NCI-H748 (cell line): Measurements from ENCODE around the gene ERLEC1.

Experiments
- DNase-seq: peaks from one replicate; lab custom pipeline; 2025; ENCODE audit not compliant: unreplicated experiment; lab: John Stamatoyannopoulos, UW

ERLEC1 gene

GRCh38 chr2:53780056-53780455 lies 6.8 kb upstream of the ERLEC1 start:
- no peak for DNase-seq

GRCh38 chr2:53782676-53783075 lies 4.2 kb upstream of the ERLEC1 start:
- no peak for DNase-seq

GRCh38 chr2:53784436-53784835 lies 2.4 kb upstream of the ERLEC1 start:
- no peak for DNase-seq

GRCh38 chr2:53785366-53785765 lies 1.5 kb upstream of the ERLEC1 start:
- no peak for DNase-seq

GRCh38 chr2:53786352-53786704 lies 516 bp upstream of the ERLEC1 start:
- peak; percentile 43 for DNase-seq

- DNase-seq, result no peak
These were observed 908 bp downstream of the ERLEC1 start for GRCh38 chr2:53787614-53788289.

- DNase-seq, result no peak
These were observed 6.4 kb downstream of the ERLEC1 start for GRCh38 chr2:53793261-53793660.

GRCh38 chr2:53793821-53794220 lies 7.0 kb downstream of the ERLEC1 start:
- DNase-seq, result no peak

- DNase-seq, result no peak
These were observed 14.7 kb downstream of the ERLEC1 start for GRCh38 chr2:53801547-53801946.

GRCh38 chr2:53802617-53803151 lies 15.8 kb downstream of the ERLEC1 start:
- DNase-seq, result no peak

GRCh38 chr2:53811601-53812000 lies 24.8 kb downstream of the ERLEC1 start:
- no peak for DNase-seq

GRCh38 chr2:53813151-53813550 lies 26.3 kb downstream of the ERLEC1 start:
- DNase-seq, result no peak

GRCh38 chr2:53818854-53819435 lies 32.1 kb downstream of the ERLEC1 start:
- no peak for DNase-seq

GRCh38 chr2:53819634-53820033 lies 32.8 kb downstream of the ERLEC1 start:
- no peak for DNase-seq

GRCh38 chr2:53820048-53820447 lies 33.2 kb downstream of the ERLEC1 start:
- DNase-seq, result no peak

GRCh38 chr2:53820711-53821110 lies 33.9 kb downstream of the ERLEC1 start:
- no peak for DNase-seq

- DNase-seq, result no peak
These were observed 35.0 kb downstream of the ERLEC1 start for GRCh38 chr2:53821810-53822209.

- peak; percentile 15 for DNase-seq
These were observed 36.8 kb downstream of the ERLEC1 start for GRCh38 chr2:53823639-53824038.

GRCh38 chr2:53826030-53826410 lies 39.2 kb downstream of the ERLEC1 start:
- no peak for DNase-seq

GRCh38 chr2:53826587-53827397 lies 39.9 kb downstream of the ERLEC1 start:
- DNase-seq, result no peak

- DNase-seq, result no peak
These were observed 40.7 kb downstream of the ERLEC1 start for GRCh38 chr2:53827398-53828175.
